Amniotic stem cell (primary cell): ENCODE data around the gene LHX3.

Source experiments
- DNase-seq: peaks from one replicate; lab custom pipeline; 2025; lab: John Stamatoyannopoulos, UW

The LHX3 gene

GRCh38 chr9:136204838-136205706 lies at the start of gene LHX3:
LHX3 (minus strand) TSS chr9:136205128; CDS start chr9:136205012, 116 bp downstream.
- no peak for DNase-seq

GRCh38 chr9:136253246-136254130 lies 48.6 kb upstream of the LHX3 start:
- DNase-seq, result no peak

GRCh38 chr9:136252846-136253245 lies 47.9 kb upstream of the LHX3 start:
- DNase-seq, result no peak

- no peak for DNase-seq
Observed at GRCh38 chr9:136252281-136252680, 47.4 kb upstream of the LHX3 start.

- DNase-seq, result no peak
Observed at GRCh38 chr9:136251264-136252115, 46.6 kb upstream of the LHX3 start.

GRCh38 chr9:136250676-136251075 lies 45.7 kb upstream of the LHX3 start:
- DNase-seq, result no peak

GRCh38 chr9:136249877-136250559 lies 45.1 kb upstream of the LHX3 start:
- no peak for DNase-seq

- no peak for DNase-seq
Observed at GRCh38 chr9:136248951-136249876, 44.3 kb upstream of the LHX3 start.

GRCh38 chr9:136247947-136248637 lies 43.2 kb upstream of the LHX3 start:
- no peak for DNase-seq

GRCh38 chr9:136247551-136247916 lies 42.6 kb upstream of the LHX3 start:
- DNase-seq, result no peak

GRCh38 chr9:136246849-136247550 lies 42.1 kb upstream of the LHX3 start:
- DNase-seq, result no peak

- peak; percentile 52 for DNase-seq
Observed at GRCh38 chr9:136245219-136246150, 40.6 kb upstream of the LHX3 start, which contains the start of gene QSOX2. QSOX2 (minus strand) TSS chr9:136245812; CDS start chr9:136245803, 9 bp downstream.

GRCh38 chr9:136244969-136245218 lies 40.0 kb upstream of the LHX3 start:
- DNase-seq, result no peak

- DNase-seq, result no peak
Observed at GRCh38 chr9:136244122-136244968, 39.4 kb upstream of the LHX3 start.

GRCh38 chr9:136243631-136244030 lies 38.7 kb upstream of the LHX3 start:
- no peak for DNase-seq

- DNase-seq, result no peak
Observed at GRCh38 chr9:136242918-136243525, 38.1 kb upstream of the LHX3 start.

- DNase-seq, result no peak
Observed at GRCh38 chr9:136242248-136242647, 37.3 kb upstream of the LHX3 start.
